GM12878 (cell line): ENCODE results near the gene CACNA1I. TPM values are rescaled to one million over a fixed set of nuclear protein-coding genes. Genes with fewer than 3 reads are reported as not detected.

ENCODE experiments used
- ATAC-seq: fragments of 200-7000 bp; cut with Tn5 transposase; 3 replicates; pipeline ENCODE4 v1.9.1; 2020; ENCODE audit warnings: mild to moderate bottlenecking, moderate library complexity
- BruUV-seq: library from RNA; stranded (reverse); fragments of 400-500 nt; replicated peaks from 2 replicates; lab custom pipeline; 2021; lab: Mats Ljungman, UMichigan
- CTCF ChIA-PET: fragments of 300-600 bp; sonication (Branson Sonifier 250); formaldehyde crosslinking; extraction: SDS; loops from one replicate; lab custom pipeline; 2021; ENCODE audit warnings: inconsistent platforms; lab: Yijun Ruan, JAX
- POLR2A ChIA-PET: fragments of 350-600 bp; formaldehyde crosslinking; extraction: SDS; loops from one replicate; lab custom pipeline; 2021; ENCODE audit warnings: inconsistent platforms; lab: Charles Lee
- RAD21 ChIA-PET: fragments of 300-600 bp; sonication (Branson Sonifier 250); formaldehyde crosslinking; loops from one replicate; lab custom pipeline; 2023; ENCODE audit warnings: antibody characterized with exemption; ENCODE audit not compliant: unreplicated experiment; lab: Charles Lee
- SMC1A ChIA-PET: fragments of 300-600 bp; sonication (Branson Sonifier 250); formaldehyde crosslinking; loops from one replicate; lab custom pipeline; 2023; ENCODE audit not compliant: unreplicated experiment, uncharacterized antibody; lab: Charles Lee
- DNase-seq: peaks from one replicate; pipeline ENCODE4 v3.0.0-alpha.2; 2011; ENCODE audit warnings: low read depth, low spot score
- FAIRE-seq: peaks from 3 replicates; lab custom pipeline; 2011; peaks lifted over from hg19 to GRCh38; lab: Jason Lieb, UNC
- H2AFZ ChIP-seq: 2 replicates; pipeline ENCODE4 v1.6.0; 2011; ENCODE audit warnings: low read depth, low read length, control low read depth; ENCODE audit not compliant: control insufficient read depth
- H3K27ac ChIP-seq: 2 replicates; pipeline ENCODE4 v1.5.1; 2011; ENCODE audit warnings: control low read depth; ENCODE audit not compliant: control insufficient read depth, insufficient read depth
- H3K27me3 ChIP-seq, 2 experiments: replicated peaks in 1 of 2; 2 replicates each; pipeline versions ENCODE4 v1.6.0 to v1.6.1; 2011; ENCODE audit warnings: low read length in 1 of 2; ENCODE audit not compliant: control insufficient read depth in 2 of 2, insufficient read depth in 2 of 2
- H3K36me3 ChIP-seq, 2 experiments: 2 replicates each; pipeline ENCODE4 v1.5.1; 2011; ENCODE audit warnings: low read length in 1 of 2; ENCODE audit not compliant: control insufficient read depth in 2 of 2, insufficient read depth in 2 of 2
- H3K4me1 ChIP-seq: 2 replicates; pipeline ENCODE4 v1.6.1; 2011; ENCODE audit warnings: mild to moderate bottlenecking, low read length, moderate library complexity, mixed read lengths; ENCODE audit not compliant: control insufficient read depth, insufficient read depth
- H3K4me2 ChIP-seq: 2 replicates; pipeline ENCODE4 v1.6.0; 2011; ENCODE audit warnings: control low read depth; ENCODE audit not compliant: control insufficient read depth, insufficient read depth
- H3K4me3 ChIP-seq: fragments of 200-600 bp; sonication (generic); 2 replicates; pipeline ENCODE4 v1.5.1; 2016
- H3K79me2 ChIP-seq: 2 replicates; pipeline ENCODE4 v1.6.0; 2011; ENCODE audit warnings: low read length; ENCODE audit not compliant: control insufficient read depth, insufficient read depth
- H3K9ac ChIP-seq: 2 replicates; pipeline ENCODE4 v1.8.0; 2011; ENCODE audit warnings: low read length, control low read depth, mixed read lengths; ENCODE audit not compliant: control insufficient read depth, insufficient read depth
- H3K9me3 ChIP-seq: replicated peaks from 3 replicates; pipeline ENCODE4 v1.5.1; 2011; ENCODE audit warnings: mild to moderate bottlenecking, low read length; ENCODE audit not compliant: control insufficient read depth, insufficient read depth
- H4K20me1 ChIP-seq: 2 replicates; pipeline ENCODE4 v1.6.0; 2011; ENCODE audit not compliant: control insufficient read depth, insufficient read depth
- ATF3 ChIP-seq: IDR thresholded peaks from 2 replicates; pipeline ENCODE4 v1.6.1; 2011; ENCODE audit warnings: low read depth, mild to moderate bottlenecking, low read length, moderate library complexity, borderline replicate concordance; ENCODE audit errors: extremely low read depth
- CBX5 ChIP-seq: sonication (generic); IDR thresholded peaks from 2 replicates; pipeline ENCODE4 v1.6.1; 2016; ENCODE audit warnings: low read depth, moderate library complexity, mild to moderate bottlenecking, inconsistent platforms
- EED ChIP-seq: sonication (generic); IDR thresholded peaks from 2 replicates; pipeline ENCODE4 v1.6.1; 2016; ENCODE audit warnings: antibody characterized with exemption, low read depth
- ESRRA ChIP-seq: IDR thresholded peaks from 2 replicates; pipeline ENCODE4 v1.6.1; 2012; ENCODE audit warnings: mild to moderate bottlenecking, low read length, improper control_type of control experiment
- EZH2 ChIP-seq: IDR thresholded peaks from 2 replicates; pipeline ENCODE4 v1.6.1; 2012; ENCODE audit warnings: low read depth, mild to moderate bottlenecking, control low read depth, inconsistent platforms, low read length, borderline replicate concordance; ENCODE audit not compliant: control insufficient read depth
- HSF1 ChIP-seq: fragments of 150-350 bp; IDR thresholded peaks from 2 replicates; pipeline ENCODE4 v1.6.1; 2014; ENCODE audit warnings: mild to moderate bottlenecking, low read depth, low read length
- KLF5 ChIP-seq: fragments of 450-650 bp; IDR thresholded peaks from 2 replicates; pipeline ENCODE4 v1.6.1; 2014; ENCODE audit warnings: mild to moderate bottlenecking; ENCODE audit not compliant: partially characterized antibody
- RCOR1 ChIP-seq: conservative IDR thresholded peaks from 2 replicates; pipeline ENCODE4 v1.6.1; 2012; ENCODE audit warnings: low read depth, low read length, improper control_type of control experiment
- SP1 ChIP-seq: IDR thresholded peaks from one replicate; pipeline ENCODE4 v1.6.1; 2011; ENCODE audit warnings: low read depth, low read length
- ZBTB11 ChIP-seq: fragments of 450-650 bp; formaldehyde crosslinking; IDR thresholded peaks from 2 replicates; pipeline ENCODE4 v1.5.0; 2022; ENCODE audit warnings: mild to moderate bottlenecking, missing genetic modification characterization
- WGBS: methylation state at CpG from one replicate; pipeline ENCODE4 v1.1.6; 2016; ENCODE audit warnings: low lambda C conversion rate; ENCODE audit not compliant: insufficient replicate concordance, insufficient coverage; ENCODE audit errors: missing lambda C conversion rate; 5-methylcytosine and 5-hydroxymethylcytosine counted together
- in situ Hi-C: fragments of 300-500 bp; cut with MboI; formaldehyde crosslinking; loops from 9 replicates; pipeline ENCODE4 v1.14.3; 2018; ENCODE audit warnings: mixed read lengths
- intact Hi-C: fragments of 100-400 bp; cut with micrococcal nuclease; formaldehyde crosslinking; loops from one replicate; pipeline ENCODE4 v1.14.2; 2022; ENCODE audit not compliant: unreplicated experiment
- polyA plus RNA-seq, 11 experiments: library from polyadenylated mRNA; depleted of rRNA in 4 of 11; unstranded in 6 of 11; stranded (reverse) in 5 of 11; fragments of >200 nt; fragmentation: Nextera tagmentation in 4 of 11; fragmentation: Illumina TruSeq in 1 of 11; extraction: Ambion mirVana in 4 of 11; extraction: Trizol in 1 of 11; gene quantifications; 1 replicate in 1 of 11; 2 replicates in 10 of 11; pipeline versions ENCODE4 v1.2.1 to v1.2.3, GENCODE V29; 2011 to 2016; ENCODE audit warnings: inconsistent platforms in 2 of 11, missing spikeins in 2 of 11, low read depth in 1 of 11
- total RNA-seq, 4 experiments: library from RNA; depleted of rRNA in 3 of 4; stranded (reverse); fragments of >200 nt in 3 of 4; fragmentation: Illumina TruSeq in 1 of 4; extraction: Trizol in 1 of 4; gene quantifications; 2 replicates each; pipeline versions ENCODE4 v1.2.1 to v1.2.3, GENCODE V29; 2013 to 2021

CACNA1I gene
- total and polyA plus RNA-seq, 10 of the 15 experiments (the other 5 are each of a cell fraction or from before 2014, with no cell fraction given) = 0.01 to 0.03 TPM; not detected in 8

GRCh38 chr22:39593931-39594285, 23.4 kb downstream of the CACNA1I start:
- SMC1A ChIA-PET = interaction anchor here (0.6 kb wide), 1 partner anchor 198 kb away, joined by 3 read pairs; no protein-coding TSS in a partner anchor
- FAIRE-seq (no peak), ATAC-seq (no peak)
- RAD21 ChIA-PET = no interaction called here
- Histone ChIP-seq H3K4me3 (no peak overlapping the region), H2AFZ (no peak overlapping the region), H3K4me2 (no peak overlapping the region), H3K4me1 (no peaks in the 10 kb centered on the region), H3K27me3 (peaks cover 0 to 5% of the 10 kb centered on the region in 2 experiments; a peak in 3 of 4 replicates)
- intact Hi-C loops = no loop called here
- 15% methylated on average over 6 of the region's 6 CpGs for WGBS
- no peak for TF ChIP-seq ESRRA
- TF ChIP-seq RCOR1 = no peak
- TF ChIP-seq, all 136 proteins: peak for 0
- no peaks in the 10 kb centered on the region for H3K36me3 ChIP-seq
- no peak overlapping the region for H3K27ac ChIP-seq
- no peak overlapping the region for H3K9ac ChIP-seq
- no TSS peak for BruUV-seq
- no peaks in the 10 kb centered on the region for H3K9me3 ChIP-seq
- no peaks in the 10 kb centered on the region for H3K79me2 ChIP-seq
- H4K20me1 ChIP-seq = no peaks in the 10 kb centered on the region
- in situ Hi-C loops = no loop called here
- ChIA-PET POLR2A (no interaction called here), CTCF (interaction anchor here (1.7 kb wide), 1 partner anchor 431 kb away, joined by 6 read pairs; no protein-coding TSS in a partner anchor)
- DNase-seq = no peak

- no peak overlapping the region for H3K4me2 ChIP-seq
- ChIA-PET POLR2A (no interaction called here), CTCF (interaction anchor here (1.7 kb wide), 1 partner anchor 430 kb away, joined by 6 read pairs; no protein-coding TSS in a partner anchor), SMC1A (interaction anchor here (0.6 kb wide), 1 partner anchor 197 kb away, joined by 3 read pairs; no protein-coding TSS in a partner anchor), RAD21 (no interaction called here)
- H3K9me3 ChIP-seq = no peaks in the 10 kb centered on the region
- H3K4me1 ChIP-seq = no peaks in the 10 kb centered on the region
- no TSS peak for BruUV-seq
- H3K4me3 ChIP-seq = no peak overlapping the region
- intact Hi-C loops (no loop called here), in situ Hi-C loops (no loop called here)
- no peak for ATAC-seq
- H3K27me3 ChIP-seq = peaks cover 0 to 5% of the 10 kb centered on the region in 2 experiments; a peak in 3 of 4 replicates
- WGBS = 42% methylated on average over 6 of the region's 7 CpGs
- no peak for DNase-seq
- no peaks in the 10 kb centered on the region for H4K20me1 ChIP-seq
- H3K79me2 ChIP-seq = no peaks in the 10 kb centered on the region
- H3K9ac ChIP-seq = no peak overlapping the region
- no peak overlapping the region for H2AFZ ChIP-seq
- FAIRE-seq = no peak
- H3K36me3 ChIP-seq = no peaks in the 10 kb centered on the region
- no peak overlapping the region for H3K27ac ChIP-seq
- no peak for TF ChIP-seq EED
- TF ChIP-seq ATF3 = no peak
- no peak for TF ChIP-seq ZBTB11 (CRISPR knock-in tag)
- no peak for TF ChIP-seq HSF1
- TF ChIP-seq CBX5 = no peak
- no peak for TF ChIP-seq KLF5
- no peak for TF ChIP-seq EZH2
- no peak for TF ChIP-seq SP1
These were observed 23.9 kb downstream of the CACNA1I start for GRCh38 chr22:39594411-39594810.
